ENCODE data around the gene CD163L1.

The CD163L1 gene

GRCh38 chr12:7404275-7404674 lies 39.7 kb downstream of the CD163L1 start:
- FAIRE-seq = no peak
- DNase-seq (ENCODE audit: insufficient read length, low spot score) = no peak
- TF ChIP-seq CTCF (IDR thresholded peaks at IDR 0.05; ENCODE audit: insufficient read depth, missing control alignments) = no peak

GRCh38 chr12:7403466-7403865 lies 40.5 kb downstream of the CD163L1 start:
- FAIRE-seq (no peak), DNase-seq (ENCODE audit: insufficient read length, low spot score) (no peak)
- no peak for TF ChIP-seq CTCF (IDR thresholded peaks at IDR 0.05; ENCODE audit: insufficient read depth, missing control alignments)

GRCh38 chr12:7399089-7399488 lies 44.9 kb downstream of the CD163L1 start:
- DNase-seq (ENCODE audit: insufficient read length, low spot score) (no peak), FAIRE-seq (no peak)
- TF ChIP-seq CTCF (IDR thresholded peaks at IDR 0.05; ENCODE audit: insufficient read depth, missing control alignments) = no peak

GRCh38 chr12:7396418-7396817 lies 47.5 kb downstream of the CD163L1 start:
- TF ChIP-seq CTCF (IDR thresholded peaks at IDR 0.05; ENCODE audit: insufficient read depth, missing control alignments) = no peak
- DNase-seq (ENCODE audit: insufficient read length, low spot score) (no peak), FAIRE-seq (no peak)

GRCh38 chr12:7395950-7396349 lies 48.0 kb downstream of the CD163L1 start:
- no peak for TF ChIP-seq CTCF (IDR thresholded peaks at IDR 0.05; ENCODE audit: insufficient read depth, missing control alignments)
- DNase-seq (ENCODE audit: insufficient read length, low spot score) (no peak), FAIRE-seq (no peak)

- no peak for FAIRE-seq
Measured at GRCh38 chr12:7387289-7387688, 56.7 kb downstream of the CD163L1 start.

GRCh38 chr12:7383157-7383556 lies 60.8 kb downstream of the CD163L1 start:
- FAIRE-seq (no peak), DNase-seq (ENCODE audit: insufficient read length, low spot score) (no peak)
- no peak for TF ChIP-seq CTCF (IDR thresholded peaks at IDR 0.05; ENCODE audit: insufficient read depth, missing control alignments)

More at GRCh38 chr12:7387289-7387688, 56.7 kb downstream of the CD163L1 start:
- no peak for DNase-seq (ENCODE audit: insufficient read length, low spot score)
- no peak for TF ChIP-seq CTCF (IDR thresholded peaks at IDR 0.05; ENCODE audit: insufficient read depth, missing control alignments)
